SH-SY5Y (cell line): ENCODE measurements around the gene PLAAT2.
"Not testable (repeated sequence)": the region's sequence is repeated elsewhere in the genome, so short reads cannot be mapped to it uniquely, and the experiment has no call there.

Experiments used
- GATA2 ChIP-seq: IDR thresholded peaks from 2 replicates; pipeline ENCODE4 v1.6.1; 2011; ENCODE audit warnings: mild to moderate bottlenecking, low read depth, low read length
- GATA3 ChIP-seq: IDR thresholded peaks from 2 replicates; pipeline ENCODE4 v1.6.1; 2011; ENCODE audit warnings: low read depth, mild to moderate bottlenecking, low read length, moderate library complexity

GRCh38 chr11:63581224-63581623 lies 18.0 kb upstream of the PLAAT2 start:
- TF ChIP-seq GATA2: peak; percentile 35; the same call in 1 of the 2 replicates
- TF ChIP-seq GATA3: not testable (repeated sequence)
